T1000 (cell line): ENCODE data around the gene DYNC1LI2.
"Not testable (repeated sequence)": the region's sequence is repeated elsewhere in the genome, so short reads cannot be mapped to it uniquely, and the experiment has no call there.

Experiments
- DNase-seq: peaks from one replicate; lab custom pipeline; 2025; ENCODE audit warnings: mixed read lengths; lab: John Stamatoyannopoulos, UW

The DYNC1LI2 gene

GRCh38 chr16:66751303-66751991 lies at the start of gene DYNC1LI2:
TSS of gene DYNC1LI2 (minus strand) at chr16:66751609. CDS start at chr16:66751591, 18 bp downstream.
- peak; percentile 73 for DNase-seq

GRCh38 chr16:66800856-66801255 lies 49.4 kb upstream of the DYNC1LI2 start:
- no peak for DNase-seq

GRCh38 chr16:66798161-66798560 lies 46.8 kb upstream of the DYNC1LI2 start:
- no peak for DNase-seq

- DNase-seq: not testable (repeated sequence)
These were observed 42.6 kb upstream of the DYNC1LI2 start for GRCh38 chr16:66793984-66794383.

GRCh38 chr16:66790130-66790733 lies 38.8 kb upstream of the DYNC1LI2 start:
- DNase-seq: no peak

GRCh38 chr16:66787427-66787826 lies 36.0 kb upstream of the DYNC1LI2 start:
- no peak for DNase-seq

GRCh38 chr16:66786551-66786950 lies 35.1 kb upstream of the DYNC1LI2 start:
- DNase-seq: no peak

- no peak for DNase-seq
These were observed 25.0 kb upstream of the DYNC1LI2 start for GRCh38 chr16:66776457-66776856.

GRCh38 chr16:66774981-66775380 lies 23.6 kb upstream of the DYNC1LI2 start:
- no peak for DNase-seq

GRCh38 chr16:66758086-66758485 lies 6.7 kb upstream of the DYNC1LI2 start:
- DNase-seq: no peak

- DNase-seq: no peak
These were observed 3.4 kb upstream of the DYNC1LI2 start for GRCh38 chr16:66754819-66755218.

GRCh38 chr16:66754211-66754610 lies 2.8 kb upstream of the DYNC1LI2 start:
- DNase-seq: no peak

GRCh38 chr16:66752958-66753357 lies 1.5 kb upstream of the DYNC1LI2 start:
- no peak for DNase-seq

GRCh38 chr16:66752379-66752778 lies 970 bp upstream of the DYNC1LI2 start:
- no peak for DNase-seq

- no peak for DNase-seq
These were observed 548 bp upstream of the DYNC1LI2 start for GRCh38 chr16:66751992-66752322.

- no peak for DNase-seq
These were observed 431 bp downstream of the DYNC1LI2 start for GRCh38 chr16:66751053-66751302.

- no peak for DNase-seq
These were observed 943 bp downstream of the DYNC1LI2 start for GRCh38 chr16:66750279-66751052.

GRCh38 chr16:66746682-66747081 lies 4.7 kb downstream of the DYNC1LI2 start:
- DNase-seq: no peak

GRCh38 chr16:66746048-66746447 lies 5.4 kb downstream of the DYNC1LI2 start:
- no peak for DNase-seq

GRCh38 chr16:66741950-66742808 lies 9.2 kb downstream of the DYNC1LI2 start:
- no peak for DNase-seq

- DNase-seq: peak; percentile 60
These were observed 10.1 kb downstream of the DYNC1LI2 start for GRCh38 chr16:66741169-66741900.

GRCh38 chr16:66740533-66740932 lies 10.9 kb downstream of the DYNC1LI2 start:
- DNase-seq: no peak
